HG02884 (cell line): ENCODE results near the gene GABARAP.

Source experiments
- ATAC-seq: cut with Tn5 transposase; IDR thresholded peaks from one replicate; pipeline ENCODE4 v1.9.1; 2021; ENCODE audit warnings: mild to moderate bottlenecking, moderate library complexity; ENCODE audit not compliant: unreplicated experiment

GABARAP gene

GRCh38 chr17:7208754-7209460, 33.3 kb downstream of the GABARAP start:
- ATAC-seq = no peak

DNA sequence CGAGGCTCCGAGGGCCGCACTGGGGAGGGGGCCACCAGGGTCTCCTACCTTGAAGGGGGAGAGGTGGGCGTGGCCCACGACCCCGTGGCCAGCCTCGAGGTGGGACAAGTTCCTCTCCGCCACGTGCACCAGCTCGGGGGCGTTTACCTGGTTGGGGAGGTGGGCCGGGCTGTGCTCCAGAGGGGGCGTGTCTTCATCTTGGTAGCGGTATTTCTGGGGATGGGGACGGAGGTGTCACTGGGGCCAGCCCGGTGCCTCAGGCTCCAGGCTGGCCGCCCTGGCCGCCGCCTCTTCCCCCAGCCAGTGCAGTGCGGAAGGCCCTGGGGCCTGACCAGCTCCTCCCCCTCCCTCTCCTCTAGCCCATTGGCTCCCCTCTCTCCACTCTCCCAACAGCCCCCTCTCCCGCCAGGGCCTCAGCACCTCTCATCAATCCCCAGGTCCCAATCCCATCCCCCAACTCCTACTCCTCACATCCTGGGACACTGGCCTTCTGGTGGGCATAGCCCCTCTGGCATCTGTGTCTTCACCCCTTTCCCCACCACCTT, 34.1 kb downstream of the GABARAP start:
- ATAC-seq = no peak

- no peak for ATAC-seq
Measured at GRCh38 chr17:7207120-7208001, 34.9 kb downstream of the GABARAP start.

DNA sequence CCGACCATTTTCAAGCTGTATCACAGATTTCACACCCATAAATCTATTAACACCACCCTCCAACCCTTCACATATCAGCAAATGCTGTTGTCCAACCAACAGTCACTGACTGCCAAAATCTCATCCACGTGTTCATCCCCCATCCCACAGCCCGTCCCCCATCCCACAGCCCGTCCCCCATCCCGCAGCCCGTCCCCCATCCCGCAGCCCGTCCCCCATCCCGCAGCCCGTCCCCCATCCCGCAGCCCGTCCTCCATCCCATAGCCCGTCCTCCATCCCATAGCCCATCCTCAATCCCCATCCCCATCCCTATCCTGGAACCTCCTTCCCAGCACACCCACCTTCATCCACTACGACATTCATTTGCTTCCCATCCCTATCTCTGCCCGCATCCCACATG, 36.7 kb downstream of the GABARAP start:
- no peak for ATAC-seq

DNA sequence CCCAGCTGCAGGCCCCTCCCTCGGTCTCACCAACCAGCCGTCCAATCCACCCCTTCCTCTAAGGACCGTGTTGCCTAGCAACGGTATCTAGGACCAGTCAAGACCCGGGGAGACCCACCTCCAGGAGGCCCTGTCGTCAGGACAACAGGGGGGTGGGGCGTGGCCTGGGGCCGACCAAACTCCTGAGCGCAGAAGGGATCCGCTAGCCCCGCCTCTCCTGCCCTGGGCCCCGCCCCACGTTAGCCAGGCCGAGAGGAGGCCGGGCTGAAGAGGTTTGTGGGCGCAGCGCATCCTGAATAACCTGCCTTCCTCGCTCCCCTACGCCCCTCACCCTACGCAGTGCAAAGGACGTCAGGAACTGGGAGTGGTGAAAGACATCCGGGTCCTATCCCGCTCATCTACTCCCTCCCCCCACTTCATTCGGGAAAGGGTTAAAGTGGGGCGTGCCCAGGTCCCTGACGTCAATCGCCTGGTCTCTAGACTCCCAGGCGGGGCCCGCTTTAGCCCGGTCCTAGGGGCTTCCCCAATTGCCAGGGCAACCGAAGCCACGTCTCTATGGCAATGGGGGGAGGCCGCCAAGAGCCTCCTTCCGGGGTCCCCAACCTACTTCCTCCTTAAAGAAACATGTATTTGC, 37.3 kb downstream of the GABARAP start:
- ATAC-seq = peak; percentile 93

- no peak for ATAC-seq
Measured at GRCh38 chr17:7204336-7204735, 37.9 kb downstream of the GABARAP start.

DNA sequence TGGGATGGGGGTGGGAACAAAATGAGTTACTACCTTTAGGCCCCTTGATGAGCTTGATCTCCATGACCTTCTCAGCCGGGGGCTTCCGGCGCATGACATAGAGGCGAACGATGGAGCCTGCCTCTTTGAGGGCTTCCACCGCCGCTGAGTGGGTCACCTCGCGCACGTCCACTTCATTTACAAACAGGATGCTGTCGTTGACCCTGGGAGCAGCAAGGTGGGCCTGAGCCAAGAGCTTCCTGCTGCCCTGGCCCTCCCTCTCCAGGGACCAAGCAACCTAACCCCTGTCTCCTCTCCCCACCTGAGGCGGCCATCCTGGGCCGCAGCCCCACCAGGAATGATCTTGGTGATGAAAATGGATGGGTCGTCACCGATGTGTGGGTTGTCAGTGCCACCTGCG, 38.9 kb downstream of the GABARAP start:
- ATAC-seq = no peak

DNA sequence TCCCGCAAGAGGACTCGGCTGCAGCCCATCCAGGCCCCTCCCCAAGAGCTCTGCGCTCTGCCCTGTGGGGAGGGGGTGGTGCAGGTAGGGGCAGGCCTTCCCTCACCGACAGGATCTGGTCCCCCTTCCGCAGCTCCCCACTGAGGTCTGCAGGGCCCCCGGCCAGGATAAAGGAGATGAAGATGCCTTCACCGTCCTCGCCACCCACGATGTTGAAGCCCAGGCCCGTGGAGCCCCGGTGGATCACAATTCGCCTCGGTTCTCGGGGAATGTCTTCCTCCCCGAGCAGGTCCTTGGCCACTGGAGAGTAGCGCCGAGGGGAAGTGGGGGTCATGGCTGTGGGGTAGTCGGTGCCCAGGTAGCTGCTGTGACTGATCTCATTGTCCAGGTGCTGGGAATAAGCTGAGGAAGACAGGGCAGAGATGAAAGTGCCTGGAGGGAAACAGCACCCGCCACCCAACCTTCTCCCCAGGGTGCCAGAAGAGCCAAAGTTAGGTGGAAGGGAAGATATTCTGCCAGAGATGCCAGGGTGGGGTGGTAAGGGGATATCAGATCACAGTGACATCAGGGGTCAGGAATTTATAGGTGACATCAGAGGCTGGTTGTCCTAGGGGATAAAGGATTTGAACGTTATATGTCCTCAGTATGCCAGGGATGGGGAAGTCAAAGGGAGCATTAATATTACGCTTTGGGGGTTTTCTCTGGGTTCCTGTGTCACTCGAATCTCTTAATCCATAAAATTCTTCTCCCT, 45.4 kb downstream of the GABARAP start:
- no peak for ATAC-seq

DNA sequence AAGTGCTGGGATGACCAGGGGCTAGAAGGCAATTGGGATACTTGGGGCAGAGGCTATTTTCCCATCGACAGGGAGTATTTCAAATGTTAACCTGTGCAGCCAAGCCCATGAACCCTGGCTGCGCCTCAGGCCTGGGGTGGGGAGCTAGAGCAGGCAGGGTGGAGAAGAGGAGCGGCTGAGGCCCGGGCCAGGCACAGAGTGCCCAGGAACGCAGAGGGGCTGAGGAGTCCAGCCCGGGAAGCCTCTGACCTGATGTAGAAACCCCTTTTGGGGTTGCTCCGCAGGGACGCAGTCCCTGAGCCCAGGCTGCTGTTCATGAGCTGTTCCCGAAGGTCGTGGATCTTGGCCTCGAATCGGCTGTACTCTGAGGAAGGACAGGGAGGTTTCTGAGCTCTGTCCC, 46.3 kb downstream of the GABARAP start:
- no peak for ATAC-seq

- ATAC-seq = no peak
Measured at GRCh38 chr17:7192271-7192937, 49.8 kb downstream of the GABARAP start.

DNA sequence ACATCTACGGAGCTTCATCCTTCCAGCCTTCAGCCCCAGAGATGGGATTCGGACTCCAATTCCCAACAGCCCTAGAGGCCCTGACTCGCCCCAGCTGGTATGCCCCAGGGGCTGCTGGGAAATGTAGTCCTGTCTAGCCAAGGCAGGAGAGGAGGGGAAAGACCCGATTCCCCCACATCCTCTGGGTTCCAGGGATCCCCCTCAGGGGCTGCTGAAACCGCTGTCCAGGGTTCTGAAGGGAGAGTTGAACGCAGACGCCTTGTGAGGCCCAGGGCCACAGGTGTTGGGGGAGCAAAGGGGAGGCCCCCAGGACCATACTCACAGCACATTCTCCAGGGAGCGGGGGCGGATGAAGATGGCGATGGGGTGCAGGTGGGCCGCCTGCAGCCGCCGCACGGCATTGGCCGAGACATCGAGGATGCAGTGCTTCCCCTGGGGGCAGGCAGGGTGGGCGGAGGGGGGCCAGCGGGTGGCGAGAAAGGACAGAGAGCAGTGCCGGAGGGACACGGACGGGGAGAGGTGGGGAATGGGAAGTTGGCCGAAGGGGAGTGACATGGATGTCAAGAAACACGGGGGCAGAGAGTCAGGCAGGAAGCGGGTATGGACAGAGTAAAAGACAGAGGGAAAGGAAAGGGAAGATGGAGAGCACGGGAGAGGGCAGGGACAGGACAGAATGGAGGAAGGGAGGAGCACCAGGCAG, 50.5 kb downstream of the GABARAP start:
- ATAC-seq = no peak

DNA sequence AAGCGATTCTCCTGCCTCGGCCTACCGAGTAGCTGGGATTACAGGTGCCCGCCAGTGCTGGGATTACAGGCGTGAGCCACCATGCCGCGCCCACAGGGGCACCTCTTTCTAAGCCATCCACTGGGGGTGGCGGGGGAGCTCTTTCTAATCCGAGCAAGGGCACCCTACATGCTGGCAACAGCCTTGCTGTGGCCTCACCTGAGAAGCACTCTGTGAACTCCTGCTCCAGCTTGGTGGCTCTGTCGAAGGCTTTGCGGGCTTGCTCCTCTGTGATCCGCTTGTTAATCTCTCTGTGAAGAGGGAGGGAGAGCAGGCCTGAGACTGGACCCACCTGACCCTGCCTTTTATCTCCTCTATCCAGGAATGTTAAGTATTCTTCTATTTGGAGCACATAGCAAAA, 51.2 kb downstream of the GABARAP start:
- ATAC-seq = no peak

GRCh38 chr17:7190276-7190917, 51.9 kb downstream of the GABARAP start:
- no peak for ATAC-seq
